HG03469 (cell line): ENCODE measurements around the gene ATXN3.
"Not testable (repeated sequence)": the region's sequence is repeated elsewhere in the genome, so short reads cannot be mapped to it uniquely, and the experiment has no call there.

Source experiments
- ATAC-seq: cut with Tn5 transposase; IDR thresholded peaks from one replicate; pipeline ENCODE4 v1.9.1; 2021; ENCODE audit warnings: mild to moderate bottlenecking, moderate library complexity, moderate number of reproducible peaks; ENCODE audit not compliant: unreplicated experiment

Gene ATXN3

GRCh38 chr14:92074555-92074954 is 31.8 kb downstream of the ATXN3 start:
- no peak for ATAC-seq

DNA sequence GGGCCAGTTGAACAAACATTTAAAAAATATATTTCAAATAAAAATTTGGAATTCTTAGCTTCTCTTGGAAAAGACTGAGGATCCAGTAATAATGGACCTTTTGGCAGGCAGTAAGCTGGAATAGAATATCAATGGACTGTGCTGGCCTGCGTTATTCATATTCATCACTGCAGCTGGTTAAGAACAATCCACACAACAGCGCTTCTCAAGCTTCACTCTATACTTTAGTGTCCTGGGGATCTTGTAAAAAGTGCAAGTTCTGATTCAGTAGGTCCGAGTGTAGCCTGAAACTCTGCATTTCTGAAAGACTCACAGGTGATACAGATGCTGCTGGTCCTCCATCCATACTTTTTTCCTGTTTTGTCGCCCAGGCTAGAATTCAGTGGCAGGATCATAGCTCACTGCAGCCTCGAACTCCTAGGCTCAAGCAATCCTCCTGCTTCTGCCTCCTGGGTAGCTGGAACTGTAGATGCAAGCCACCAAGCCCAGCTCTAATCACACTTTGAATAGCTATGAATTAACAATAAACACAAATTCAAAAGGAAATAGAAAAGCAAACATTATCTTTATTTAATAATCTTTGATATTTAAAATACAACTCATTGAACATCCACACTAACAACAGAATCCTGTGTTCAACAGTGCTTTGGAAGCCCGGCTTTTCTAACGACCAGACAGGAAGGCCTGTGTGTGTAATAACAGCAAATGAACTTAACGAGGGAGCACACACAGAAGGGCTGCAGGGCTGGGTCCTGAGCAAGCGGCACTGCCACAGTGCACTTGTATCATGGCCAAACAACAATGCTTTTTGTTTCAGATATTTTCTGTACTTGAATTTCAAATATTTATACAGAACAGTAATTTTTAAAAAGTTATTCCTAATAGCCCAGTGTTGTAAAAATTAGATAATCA is 48.1 kb downstream of the ATXN3 start:
- no peak for ATAC-seq

GRCh38 chr14:92049781-92050180 is 56.6 kb downstream of the ATXN3 start:
- no peak for ATAC-seq

DNA sequence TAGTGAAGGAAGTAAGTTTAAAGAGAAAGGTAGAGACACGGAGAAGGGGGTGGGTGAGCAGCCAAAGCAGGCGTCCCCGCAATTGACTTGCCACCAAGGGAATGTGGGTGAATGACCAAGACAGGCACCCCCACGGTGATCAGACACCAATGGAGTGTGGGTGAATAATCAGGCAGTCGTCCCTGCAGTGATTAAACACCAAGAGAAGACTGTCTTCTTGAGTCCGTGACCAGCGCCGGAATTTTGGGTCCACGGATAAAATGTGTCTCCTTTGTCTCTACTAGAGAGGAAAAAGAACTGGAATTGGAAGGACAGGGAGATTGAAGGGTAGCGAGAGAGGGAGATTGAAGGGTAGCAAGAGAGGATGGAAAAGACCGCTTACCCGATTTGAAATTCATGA is 57.2 kb downstream of the ATXN3 start:
- not testable (repeated sequence) for ATAC-seq

GRCh38 chr14:92045904-92046303 is 60.5 kb downstream of the ATXN3 start:
- not testable (repeated sequence) for ATAC-seq

- not testable (repeated sequence) for ATAC-seq
These were observed 64.6 kb downstream of the ATXN3 start for GRCh38 chr14:92041766-92042165.

DNA sequence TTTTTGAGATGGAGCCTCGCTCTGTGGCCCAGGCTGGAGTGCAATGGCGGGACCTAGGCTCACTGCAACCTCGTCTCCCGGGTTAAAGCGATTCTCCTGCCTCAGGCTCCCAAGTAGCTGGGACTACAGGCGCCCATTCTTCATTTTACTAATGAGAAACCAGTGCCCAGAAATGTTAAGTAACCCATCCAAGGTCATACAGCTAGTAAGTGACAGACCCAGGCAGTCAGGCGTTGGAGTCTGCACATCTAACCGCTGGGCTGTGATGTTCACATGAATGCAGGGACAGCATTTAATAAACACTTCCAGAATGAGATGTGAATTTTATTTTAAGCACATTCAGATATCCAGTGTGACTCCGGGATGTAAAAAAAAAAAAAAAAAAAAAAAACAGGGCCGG is 65.2 kb downstream of the ATXN3 start:
- ATAC-seq: no peak

DNA sequence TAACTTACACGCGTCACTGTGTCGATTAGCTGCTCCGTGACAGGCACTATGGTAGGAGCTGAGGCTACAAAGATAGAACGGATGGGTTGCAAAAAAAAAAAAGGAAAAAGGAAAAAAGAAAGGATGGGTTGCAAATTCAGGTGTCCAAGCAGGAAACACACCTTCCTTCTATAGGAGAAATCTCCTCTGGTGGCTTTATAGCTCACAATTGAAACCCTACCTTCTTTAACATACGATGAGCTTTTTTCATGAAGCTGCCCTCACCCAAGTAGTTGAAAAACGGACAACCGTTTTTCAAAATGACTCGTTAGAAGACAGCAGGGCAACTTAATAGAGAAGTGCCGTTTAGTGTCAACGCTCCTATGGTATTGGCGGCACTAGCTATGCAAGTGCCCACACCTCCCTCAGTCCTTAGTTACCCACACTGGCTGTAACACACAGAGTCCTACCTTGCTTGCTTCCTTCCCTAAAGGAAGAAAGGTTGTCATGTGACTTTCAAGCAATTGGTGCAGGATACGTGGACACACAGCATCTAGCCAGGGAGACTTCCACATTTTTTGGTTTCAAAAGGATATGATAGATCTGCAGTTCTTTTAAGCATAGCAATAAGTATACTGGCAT is 65.8 kb downstream of the ATXN3 start:
- ATAC-seq: no peak

DNA sequence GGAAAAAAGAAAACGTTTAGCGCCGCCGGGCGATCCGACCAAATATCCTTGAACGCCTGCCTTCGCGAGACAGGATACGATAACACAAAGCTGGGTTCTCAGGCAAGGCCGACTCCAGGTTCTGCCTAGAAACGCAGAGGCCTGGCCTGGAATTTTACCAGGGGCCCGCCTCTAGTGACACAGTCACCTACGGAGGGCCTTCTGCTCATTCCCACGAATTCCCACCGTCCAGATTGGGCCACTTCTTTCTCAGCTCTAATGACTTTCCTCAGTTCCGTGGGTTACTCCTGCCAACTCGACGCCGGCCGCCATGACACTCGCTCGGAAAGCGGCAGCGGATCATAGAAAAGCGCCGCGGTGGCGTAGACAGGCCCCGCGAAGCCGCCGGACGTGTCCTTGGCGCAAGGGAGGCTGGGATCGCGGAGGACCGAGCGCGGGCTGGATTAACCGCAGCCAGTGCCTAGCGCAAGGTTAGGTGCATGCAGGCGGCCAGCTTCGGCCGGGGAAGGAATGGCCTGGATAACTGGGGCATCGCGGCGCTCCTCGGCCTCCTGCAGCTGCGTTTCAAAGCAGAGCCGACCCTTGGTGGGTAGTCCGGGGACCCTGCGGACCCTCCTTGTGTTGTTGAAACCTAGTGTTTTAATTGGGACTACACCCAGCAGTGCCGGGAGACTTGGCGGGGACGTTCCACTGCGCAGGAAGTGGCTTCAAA is 66.5 kb downstream of the ATXN3 start, which contains the start of gene TRIP11:
TRIP11 (minus strand) TSS at position 341 of the 712 bp plus-strand sequence. CDS start 374 bp downstream, outside the sequence.
- ATAC-seq: peak; percentile 81

GRCh38 chr14:92039063-92039718 is 67.2 kb downstream of the ATXN3 start:
- no peak for ATAC-seq

GRCh38 chr14:92037989-92038388 is 68.4 kb downstream of the ATXN3 start:
- ATAC-seq: no peak

GRCh38 chr14:92035890-92036289 is 70.5 kb downstream of the ATXN3 start:
- ATAC-seq: no peak

GRCh38 chr14:92033906-92034687 is 72.3 kb downstream of the ATXN3 start:
- ATAC-seq: no peak

- ATAC-seq: no peak
These were observed 72.9 kb downstream of the ATXN3 start for GRCh38 chr14:92033433-92033832.

- ATAC-seq: no peak
These were observed 79.7 kb downstream of the ATXN3 start for GRCh38 chr14:92026548-92027190.

DNA sequence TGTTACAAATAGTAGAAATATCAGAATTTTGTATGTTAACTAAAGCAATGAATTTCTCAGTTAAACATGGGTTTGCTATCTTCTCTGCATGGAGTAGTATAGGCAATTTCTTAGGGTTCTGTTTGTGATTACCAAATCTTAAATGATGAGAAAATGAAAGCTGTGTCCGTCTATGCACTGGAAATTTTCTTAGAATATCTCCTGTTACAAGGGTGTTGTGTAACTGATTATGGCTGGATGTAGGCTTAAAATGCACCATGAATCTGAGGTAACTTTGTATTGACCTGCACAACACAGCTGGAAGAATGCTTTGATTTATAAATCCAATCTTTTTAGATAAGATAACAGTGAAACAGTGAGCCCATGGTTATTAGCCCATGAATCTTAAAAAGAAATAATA is 84.3 kb downstream of the ATXN3 start:
- ATAC-seq: no peak

DNA sequence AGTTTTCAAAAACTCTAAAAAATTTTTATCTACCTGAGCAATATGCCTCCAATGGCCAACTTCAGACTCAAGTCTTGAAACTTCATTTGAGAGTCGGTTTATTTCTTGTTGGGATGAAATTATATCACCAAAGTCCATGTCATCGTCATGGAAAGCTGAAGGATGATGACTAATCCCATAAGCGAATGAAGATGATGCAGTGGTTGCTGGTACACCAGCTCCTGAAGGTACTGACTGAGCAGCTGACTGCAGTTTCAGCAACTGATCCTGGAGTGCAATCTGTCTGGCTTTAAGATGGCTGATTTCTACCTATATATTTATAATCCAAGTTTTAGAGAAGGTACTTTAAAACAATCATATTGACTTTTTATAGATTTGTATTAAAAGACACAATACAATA is 84.9 kb downstream of the ATXN3 start:
- no peak for ATAC-seq

DNA sequence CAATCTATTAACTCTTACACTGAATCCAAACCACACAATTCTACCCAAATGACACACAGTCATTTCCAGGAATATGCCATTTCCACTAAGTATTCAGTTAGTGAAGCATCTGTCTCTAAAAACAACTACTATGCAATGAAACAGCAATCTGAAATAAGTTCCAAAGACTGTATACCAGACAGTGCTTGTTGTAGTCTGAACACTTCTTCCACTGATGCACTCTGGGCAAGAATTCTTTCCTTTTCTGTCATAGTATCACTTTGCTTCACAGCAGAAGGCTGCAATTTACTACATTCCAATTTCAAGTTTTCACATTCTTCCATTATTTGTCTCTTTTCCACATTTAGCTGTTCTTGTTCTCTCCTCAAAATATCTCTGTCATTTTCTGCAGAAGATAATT is 92.3 kb downstream of the ATXN3 start:
- ATAC-seq: no peak

GRCh38 chr14:92012121-92012748 is 94.1 kb downstream of the ATXN3 start:
- ATAC-seq: no peak
